Midbrain (tissue), 1 donor: ENCODE results near the gene CSRP3.
"Not testable (repeated sequence)": the region's sequence is repeated elsewhere in the genome, so short reads cannot be mapped to it uniquely, and the experiment has no call there.

ENCODE experiments used
- DNase-seq: peaks from one replicate; lab custom pipeline; 2025; lab: John Stamatoyannopoulos, UW

Gene CSRP3

DNA sequence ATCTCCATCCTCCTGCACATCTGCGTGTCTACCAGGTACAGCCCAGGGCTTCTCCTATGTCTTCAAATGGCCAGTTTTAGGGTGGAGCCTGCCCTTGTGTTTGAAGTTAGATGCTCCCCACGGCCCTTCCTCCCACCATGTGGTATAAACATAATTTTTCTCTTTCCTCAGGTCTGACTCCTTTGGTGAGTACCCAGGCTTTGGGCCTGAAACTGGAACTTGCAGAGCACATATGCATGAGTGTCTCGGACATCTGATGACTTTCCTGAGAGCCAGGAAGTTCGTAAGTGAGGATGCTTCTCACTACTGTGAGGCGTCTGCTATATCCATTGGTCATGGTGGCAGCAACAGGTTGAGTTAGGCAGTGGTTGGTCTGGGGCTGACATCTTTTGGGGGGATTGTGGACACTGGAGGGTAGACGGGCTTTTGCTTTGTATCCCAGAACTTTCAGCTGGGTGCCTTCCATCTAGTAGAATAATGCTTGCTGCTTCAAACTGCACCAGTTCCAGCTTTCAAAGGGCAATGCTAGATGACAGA lies 16.2 kb downstream of the CSRP3 start:
- no peak for DNase-seq

DNA sequence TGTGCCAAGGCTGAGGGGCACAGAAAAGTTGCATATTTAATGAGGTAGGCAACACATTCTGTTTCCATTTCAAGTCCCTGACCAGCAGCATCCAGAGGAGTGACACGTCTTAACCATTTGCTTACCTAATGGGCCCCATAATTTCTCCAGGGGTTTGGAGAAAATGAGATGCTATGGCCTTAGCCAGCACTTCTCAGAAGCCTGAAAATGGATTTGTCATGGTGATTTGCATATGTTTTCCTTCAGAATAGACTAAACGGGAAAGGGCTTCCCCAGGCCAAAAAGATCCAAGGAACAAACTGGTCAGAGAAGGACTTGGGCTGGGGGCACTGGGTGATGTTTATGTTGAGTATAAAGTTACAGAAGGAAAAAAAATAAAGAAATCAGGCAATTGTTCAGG lies 16.7 kb downstream of the CSRP3 start:
- no peak for DNase-seq

DNA sequence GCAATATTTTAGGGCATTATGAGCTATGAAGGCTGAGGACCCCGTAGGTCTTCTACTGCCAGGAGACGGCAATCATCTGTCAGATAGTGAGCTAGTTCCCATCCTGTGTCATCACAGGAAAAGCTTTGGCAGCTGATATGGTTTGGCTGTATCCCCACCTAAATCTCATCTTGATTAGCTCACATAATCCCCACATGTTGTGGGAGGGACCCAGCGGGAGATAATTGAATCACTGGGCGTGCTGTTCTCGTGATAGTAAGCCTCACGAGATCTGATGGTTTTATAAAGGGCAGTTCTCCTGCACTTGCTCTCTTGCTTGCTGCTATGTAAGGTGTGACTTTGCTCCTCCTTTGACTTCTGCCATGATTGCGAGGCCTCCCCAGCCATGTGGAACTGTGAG lies 18.1 kb downstream of the CSRP3 start:
- no peak for DNase-seq

DNA sequence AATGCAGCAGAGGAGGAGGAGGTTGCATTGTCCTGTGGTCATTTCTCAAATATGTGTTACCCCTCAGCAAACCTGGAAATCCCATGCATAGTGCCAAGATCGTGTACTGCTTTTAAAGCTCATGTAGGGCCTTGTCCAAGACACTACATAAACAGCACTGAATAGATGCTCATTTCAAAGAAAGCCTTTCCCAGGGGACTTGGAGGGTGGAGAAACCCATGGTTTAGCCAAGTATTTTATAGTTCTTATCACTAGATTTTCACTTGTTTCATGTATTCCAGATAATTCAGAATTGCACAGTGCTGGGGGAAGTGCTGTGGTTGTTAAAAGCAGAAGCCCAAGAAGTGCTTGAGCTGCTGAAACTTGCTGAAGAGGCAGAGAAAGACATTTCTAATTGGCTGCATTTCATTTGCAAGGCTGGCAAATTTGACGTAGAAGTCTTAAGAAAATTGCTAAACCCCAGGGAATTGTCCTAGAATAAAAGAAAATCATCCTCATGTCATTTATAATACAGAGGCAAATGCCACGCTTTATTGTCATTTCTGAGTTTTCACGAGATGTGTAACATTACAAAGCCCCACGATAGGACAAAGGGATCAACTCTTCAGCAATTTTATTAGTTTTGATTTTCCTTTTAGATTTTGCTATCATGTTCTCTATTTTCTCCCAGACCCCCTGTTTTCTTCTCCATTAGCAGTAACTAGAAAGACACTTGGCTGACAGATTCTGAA lies 20.1 kb downstream of the CSRP3 start:
- DNase-seq, result no peak

DNA sequence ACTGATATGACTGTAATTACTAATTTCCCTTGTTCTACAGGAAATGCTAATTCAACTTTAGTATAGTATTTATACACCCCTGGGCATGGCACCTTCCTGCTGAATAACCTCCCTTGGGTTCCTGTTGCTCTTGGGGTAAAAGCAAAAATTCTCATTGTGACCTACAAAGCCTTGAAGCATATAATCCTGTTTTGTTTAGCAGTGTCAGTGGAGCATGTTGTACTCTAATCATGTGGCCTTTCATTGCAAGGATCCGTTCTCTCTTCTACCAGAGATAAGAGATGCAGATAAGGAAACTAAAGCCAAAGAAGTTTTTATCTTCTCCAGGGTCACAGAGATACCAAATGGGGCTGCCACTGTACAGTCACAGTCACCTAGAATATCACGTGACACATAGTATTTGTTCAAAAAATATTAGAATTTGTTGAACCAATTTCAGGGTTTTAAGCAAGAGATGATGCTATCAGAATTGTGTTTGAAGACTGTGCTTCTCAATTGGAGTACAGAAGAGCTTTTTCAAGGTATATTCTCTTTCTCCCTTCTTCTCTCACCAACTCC lies 25.1 kb downstream of the CSRP3 start:
- no peak for DNase-seq

DNA sequence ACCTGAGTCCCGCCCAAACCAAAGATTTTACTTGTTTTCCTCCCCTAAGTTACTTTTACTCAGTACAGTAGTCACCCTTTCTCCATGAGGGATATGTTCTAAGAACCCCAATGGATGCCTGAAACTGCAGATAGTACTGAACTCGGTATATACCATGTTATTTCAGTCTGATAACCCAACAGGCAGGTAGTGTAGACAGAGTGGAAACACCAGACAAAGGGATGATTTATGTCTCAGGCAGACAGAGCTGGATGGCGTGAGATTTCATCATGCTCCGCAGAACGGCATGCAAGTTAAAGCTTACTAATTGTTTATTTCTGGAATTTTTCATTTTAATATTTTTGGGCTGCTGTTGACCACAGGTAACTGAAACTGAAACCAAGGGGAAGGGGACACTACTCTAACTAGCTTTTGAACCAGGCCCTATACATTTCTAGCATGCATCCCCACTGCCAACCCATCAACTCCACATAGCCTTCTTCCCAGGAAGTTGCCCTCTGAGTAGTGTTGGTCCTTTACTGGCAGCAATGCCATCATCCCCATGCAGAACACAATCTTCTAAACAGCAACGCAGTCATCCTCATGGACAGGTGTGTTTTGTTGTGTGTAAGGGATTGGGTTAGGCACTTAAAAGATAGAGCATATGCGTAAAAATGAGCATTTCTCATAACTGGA lies 27.7 kb downstream of the CSRP3 start:
- DNase-seq, result no peak

DNA sequence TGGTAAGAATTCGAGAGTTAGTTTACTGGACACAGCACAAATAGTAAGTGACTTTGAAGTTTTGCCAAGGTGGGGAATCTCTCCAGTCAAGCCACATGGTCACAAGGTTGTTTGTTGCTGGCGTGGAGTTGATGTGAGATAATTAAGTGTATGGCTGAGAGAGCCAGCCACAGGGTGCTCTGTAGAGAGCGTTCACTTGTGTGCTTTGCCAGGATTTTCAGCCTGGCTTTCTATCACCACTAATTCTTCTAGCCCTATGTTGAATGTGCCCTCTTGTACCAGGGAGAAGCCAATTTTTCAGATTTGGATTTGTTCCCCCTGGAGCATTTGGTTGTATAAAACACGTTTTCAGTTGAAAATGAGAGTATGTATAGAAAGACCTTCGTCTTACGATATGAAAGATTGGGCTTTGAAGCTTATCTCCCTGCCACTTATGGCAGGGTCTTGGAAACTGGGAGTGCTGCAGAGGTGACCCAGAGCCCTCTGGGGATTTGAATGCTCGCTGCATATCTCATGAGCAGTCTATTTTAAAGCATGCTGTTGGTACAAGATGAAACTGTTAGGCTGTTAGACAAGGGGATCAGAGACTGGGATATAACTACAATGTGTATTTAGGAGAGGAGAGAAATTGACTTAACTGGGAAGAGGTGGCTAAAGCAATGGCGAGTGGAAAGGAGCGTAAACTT lies 28.6 kb downstream of the CSRP3 start:
- DNase-seq, result no peak

DNA sequence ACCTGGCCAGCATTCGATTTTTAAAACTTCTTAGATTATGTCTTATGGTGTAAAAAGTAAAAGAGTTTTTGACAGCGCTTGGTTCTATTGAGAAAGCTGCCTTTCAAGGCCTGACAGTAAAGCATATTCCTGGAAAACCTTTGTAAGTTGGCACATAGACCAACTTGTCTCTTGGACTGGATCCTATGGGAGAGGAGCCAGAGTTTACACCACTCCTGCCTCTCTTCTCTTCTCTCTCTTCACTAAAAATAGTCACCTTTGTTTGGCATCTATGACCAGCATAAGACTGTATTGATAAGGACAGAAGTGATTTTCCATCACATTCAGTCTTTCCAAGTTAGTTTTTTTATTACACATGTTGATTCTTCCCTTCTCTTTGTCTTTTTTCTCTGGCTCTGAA lies 33.7 kb downstream of the CSRP3 start:
- no peak for DNase-seq

DNA sequence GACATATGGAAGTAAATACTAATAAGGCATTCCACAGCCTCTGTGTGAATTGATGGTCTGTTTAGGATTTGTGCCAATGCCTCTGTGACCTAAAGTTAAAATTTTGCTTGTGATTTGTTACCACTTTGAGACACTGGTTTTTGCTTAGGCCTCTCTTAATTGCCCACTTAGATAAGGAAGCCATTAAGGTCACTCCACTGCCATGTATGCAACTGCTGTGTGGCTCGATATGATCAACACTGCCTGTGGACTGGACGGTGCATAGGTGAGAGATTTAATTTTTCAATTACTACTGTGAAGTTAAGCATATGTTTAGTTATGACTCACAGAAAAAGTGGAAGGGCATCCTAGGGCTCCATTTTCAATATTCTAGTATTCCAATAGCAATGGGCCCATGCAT lies 36.9 kb downstream of the CSRP3 start:
- no peak for DNase-seq

DNA sequence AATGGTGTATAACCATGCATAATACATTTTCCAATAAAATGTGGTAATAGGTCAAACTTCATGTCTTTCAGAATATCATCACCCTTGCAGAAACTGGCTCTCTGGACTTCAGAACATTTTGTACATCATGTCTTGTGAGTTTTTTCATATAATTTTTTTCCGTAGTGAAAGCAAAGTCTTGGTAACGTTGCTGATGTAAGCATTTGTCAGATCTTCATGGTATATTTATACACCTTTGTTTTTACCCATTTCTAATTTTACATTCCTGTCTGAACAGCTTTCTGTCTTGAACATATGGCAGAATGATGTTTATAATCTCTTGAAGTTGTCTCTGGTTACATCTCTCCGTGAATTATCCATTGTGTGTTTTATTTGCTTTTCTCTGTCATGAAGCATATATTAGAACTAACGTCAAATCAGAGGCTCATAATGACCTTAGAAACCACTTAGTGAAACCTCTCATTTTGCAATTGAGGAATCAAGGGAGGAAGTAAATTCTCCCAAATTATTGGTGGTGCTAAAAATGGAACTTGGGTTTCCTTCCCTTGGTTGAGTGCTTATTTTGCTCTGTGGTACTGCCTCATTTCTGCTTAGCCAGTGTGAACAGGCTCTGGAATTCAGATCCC lies 37.4 kb downstream of the CSRP3 start:
- no peak for DNase-seq

DNA sequence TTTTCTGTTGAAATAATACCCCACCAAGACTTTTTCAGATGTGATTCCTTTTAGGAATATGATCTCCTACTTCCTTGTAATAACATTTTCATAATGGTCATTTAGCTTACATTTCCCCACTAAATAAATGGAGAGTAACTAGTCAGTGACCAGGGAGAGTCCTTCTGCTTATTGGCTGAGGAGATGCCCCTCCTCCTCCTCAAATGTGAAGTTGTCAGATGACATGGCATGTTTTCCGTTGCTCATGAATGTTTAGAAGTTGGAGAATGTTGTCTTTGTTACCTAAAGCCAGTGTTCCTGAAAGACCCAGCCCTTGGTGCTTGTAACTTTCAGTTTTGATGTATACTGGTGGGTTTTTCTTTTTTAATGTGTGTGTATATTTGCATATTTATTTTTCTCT lies 38.2 kb downstream of the CSRP3 start:
- no peak for DNase-seq

DNA sequence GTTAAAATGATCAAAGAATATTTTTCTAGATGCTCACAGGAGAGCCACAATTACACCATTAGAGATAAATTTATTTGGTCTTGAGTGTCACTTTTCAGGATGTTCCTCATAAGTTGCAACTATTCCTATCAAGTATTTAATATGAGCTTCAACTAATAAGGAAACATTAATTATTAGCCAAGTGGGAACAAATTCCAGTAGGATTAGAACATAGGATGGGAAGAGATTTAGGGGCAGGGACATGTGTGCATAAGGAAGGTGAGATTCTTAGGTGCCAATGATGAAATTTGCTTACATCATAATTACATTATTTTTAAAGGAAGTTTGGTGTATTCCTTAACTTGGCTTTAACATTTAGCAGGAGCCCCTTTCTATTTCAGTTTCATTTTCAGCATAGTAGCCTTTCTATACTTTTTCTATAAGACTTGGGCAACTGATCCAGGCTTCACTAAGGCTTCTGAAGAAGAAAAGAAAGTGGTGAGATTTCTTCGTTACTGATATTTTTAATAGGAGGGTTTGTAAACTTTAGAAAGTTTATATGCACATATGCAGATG lies 38.8 kb downstream of the CSRP3 start:
- no peak for DNase-seq

DNA sequence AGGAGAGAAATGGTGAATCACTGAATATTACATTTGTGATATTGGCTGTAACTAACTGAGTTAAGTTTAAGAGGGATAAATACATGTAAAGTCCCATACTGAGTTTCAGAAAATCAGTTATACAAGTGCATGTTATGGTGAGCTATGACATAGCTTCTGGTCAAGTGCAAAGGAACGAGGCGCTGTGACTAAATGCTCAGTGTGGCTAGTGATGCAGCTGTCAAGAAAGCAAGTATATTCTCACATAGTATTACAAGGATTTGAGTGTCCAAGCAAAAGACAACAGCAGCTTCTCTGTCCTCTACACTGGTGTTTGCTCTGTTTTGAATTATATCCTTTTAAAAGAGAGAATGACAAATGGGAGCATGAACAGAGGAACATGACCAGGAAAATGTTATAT lies 40.1 kb downstream of the CSRP3 start:
- DNase-seq, result no peak

DNA sequence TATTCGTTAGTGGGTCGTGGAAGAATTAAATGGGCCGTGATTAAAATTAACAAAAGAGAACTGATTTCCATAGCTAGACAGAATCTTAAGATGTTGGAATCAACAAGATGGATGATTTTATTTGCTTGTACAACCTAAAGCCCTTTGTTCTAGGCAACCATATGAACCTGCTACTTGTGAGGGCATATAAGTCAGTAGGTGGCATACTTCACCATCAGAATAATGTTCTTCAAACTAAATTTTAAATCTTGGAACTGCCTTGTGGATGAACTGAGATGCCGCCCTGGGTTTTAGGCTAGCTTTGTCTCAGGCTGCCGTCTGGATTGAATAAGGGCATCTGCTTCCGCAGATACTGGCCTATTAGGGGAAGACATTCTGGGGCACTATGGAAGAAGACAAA lies 40.9 kb downstream of the CSRP3 start:
- DNase-seq, result no peak

DNA sequence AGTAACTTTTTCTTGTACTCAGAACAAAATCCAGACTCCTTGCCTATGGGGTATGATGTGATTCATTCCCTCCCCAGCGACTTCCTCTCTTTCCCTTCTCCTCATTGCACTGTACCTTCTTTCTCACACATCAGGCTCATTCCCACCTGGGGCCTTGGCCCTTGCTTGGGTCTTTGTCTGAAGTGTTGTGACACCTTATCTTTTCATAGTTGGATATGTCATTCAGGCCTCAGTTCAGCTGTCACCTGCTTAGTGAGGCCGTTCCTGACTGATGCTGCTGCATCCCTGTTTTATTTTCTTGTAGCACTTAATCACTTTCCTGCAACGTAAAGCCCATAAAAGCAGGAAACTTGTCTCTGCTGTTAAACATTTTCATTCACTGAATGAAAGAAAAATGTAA lies 44.9 kb downstream of the CSRP3 start:
- no peak for DNase-seq

DNA sequence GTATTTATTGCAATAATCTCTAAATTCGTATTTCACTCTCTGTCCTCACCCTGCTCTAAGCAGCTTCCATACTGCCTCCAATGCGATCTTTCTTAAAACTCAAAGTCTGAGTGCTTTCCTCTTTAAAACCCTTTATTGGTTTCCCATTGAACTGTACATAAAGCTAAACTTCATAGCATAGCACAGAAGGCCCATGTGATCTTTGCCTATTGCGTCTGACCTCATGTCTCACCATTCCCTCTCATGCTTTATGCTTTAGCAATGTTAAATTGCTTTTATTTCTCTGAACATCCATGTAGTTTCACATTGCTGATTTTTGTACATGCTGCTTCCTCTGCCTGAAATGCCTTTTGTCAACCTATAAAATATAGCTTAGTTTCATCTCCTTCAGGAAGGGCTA lies 56.5 kb downstream of the CSRP3 start:
- DNase-seq, result no peak

DNA sequence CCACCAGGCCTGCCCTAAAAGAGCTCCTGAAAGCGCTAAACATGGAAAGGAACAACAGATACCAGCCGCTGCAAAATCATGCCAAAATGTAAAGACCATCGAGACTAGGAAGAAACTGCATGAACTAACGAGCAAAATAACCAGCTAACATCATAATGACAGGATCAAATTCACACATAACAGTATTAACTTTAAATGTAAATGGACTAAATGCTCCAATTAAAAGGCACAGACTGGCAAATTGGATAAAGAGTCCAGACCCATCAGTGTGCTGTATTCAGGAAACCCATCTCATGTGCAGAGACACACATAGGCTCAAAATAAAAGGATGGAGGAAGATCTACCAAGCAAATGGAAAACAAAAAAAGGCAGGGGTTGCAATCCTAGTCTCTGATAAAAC lies 64.9 kb downstream of the CSRP3 start:
- not testable (repeated sequence) for DNase-seq

DNA sequence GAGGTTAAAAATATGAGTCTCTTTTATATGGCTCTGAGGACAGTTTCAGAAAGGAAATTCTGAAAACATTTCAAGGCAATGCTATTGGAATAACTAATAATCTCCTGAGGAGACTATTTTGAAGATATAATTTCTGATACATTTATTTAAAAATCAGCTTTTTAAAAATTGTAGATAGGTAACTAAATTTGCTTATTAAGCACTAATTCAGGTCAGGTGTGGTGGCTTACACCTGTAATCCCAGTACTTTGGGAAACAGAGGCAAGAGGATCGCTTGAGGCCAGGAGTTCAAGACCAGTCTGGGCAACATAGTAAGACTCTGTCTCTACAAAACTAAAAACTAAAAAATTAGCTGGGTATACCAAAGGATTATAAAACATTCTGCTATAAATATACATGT lies 67.8 kb downstream of the CSRP3 start:
- no peak for DNase-seq
